Activated CD4-positive, alpha-beta memory T cell treated with anti-CD3 and anti-CD28 coated beads, Interleukin-2, amount 10 ng/mL, durations not matched to agents 7 days and 5 days (primary cell): ENCODE data around the gene ARHGEF1. TPM values are rescaled to one million over a fixed set of nuclear protein-coding genes. Genes with fewer than 3 reads are reported as not detected.
A peak's percentile ranks its signal among the peaks of the same experiment; 100 is the strongest.

Experiments used
- CTCF ChIA-PET: fragments of 350-600 bp; sonication (Branson Sonifier 250); formaldehyde crosslinking; loops from one replicate; lab custom pipeline; 2021; ENCODE audit warnings: antibody characterized with exemption, inconsistent platforms; lab: Charles Lee
- POLR2A ChIA-PET: fragments of 350-600 bp; sonication (Branson Sonifier 250); formaldehyde crosslinking; loops from one replicate; lab custom pipeline; 2021; ENCODE audit warnings: antibody characterized with exemption; lab: Charles Lee
- DNase-seq: peaks from one replicate; pipeline ENCODE4 v3.0.0-alpha.2; 2020
- H3K27ac Mint-ChIP-seq: one replicate; pipeline ENCODE4 v1.8.0; 2021; ENCODE audit warnings: mild to moderate bottlenecking, mixed read lengths
- H3K27me3 Mint-ChIP-seq: one replicate; pipeline ENCODE4 v1.8.0; 2021; ENCODE audit warnings: mixed read lengths
- H3K36me3 Mint-ChIP-seq: one replicate; pipeline ENCODE4 v1.8.0; 2021; ENCODE audit warnings: low read depth, mixed read lengths
- H3K4me1 Mint-ChIP-seq: one replicate; pipeline ENCODE4 v1.8.0; 2021; ENCODE audit warnings: mixed read lengths
- H3K4me3 Mint-ChIP-seq: one replicate; pipeline ENCODE4 v1.8.0; 2021; ENCODE audit warnings: mild to moderate bottlenecking, mixed read lengths
- H3K9me3 Mint-ChIP-seq: one replicate; pipeline ENCODE4 v1.8.0; 2021; ENCODE audit warnings: mixed read lengths
- total RNA-seq, 2 experiments: library from RNA; stranded (reverse); gene quantifications; one replicate each; pipeline ENCODE4 v1.2.3, GENCODE V29; 2021

ARHGEF1 gene
- total RNA-seq, 2 experiments from 2014 or later: 657 TPM

- Mint-ChIP-seq H3K4me1 (peaks cover 71% of the 10 kb centered on the region), H3K36me3 (peaks cover 10% of the 10 kb centered on the region), H3K4me3 (no peak within 1 kb of the TSS), H3K27ac (peak within 1 kb of the TSS; percentile 96), H3K9me3 (no peaks in the 10 kb centered on the region), H3K27me3 (no peaks in the 10 kb centered on the region)
- ChIA-PET POLR2A (interaction anchor here (2.3 to 16.1 kb wide), 3 partner anchors 10 to 34 kb away, joined by 8 to 384 read pairs (median 223); partner anchors contain the start of genes ARHGEF1 and RPS19), CTCF (interaction anchor here (0.7 kb wide), 1 partner anchor 9 kb away, joined by 3 read pairs; no protein-coding TSS in a partner anchor)
- no peak for DNase-seq
Measured at GRCh38 chr19:41876847-41877832, 5.8 kb upstream of the ARHGEF1 start, which contains the start of gene CD79A. CD79A (plus strand) TSS chr19:41877279; CDS start chr19:41877305, 26 bp downstream.

GRCh38 chr19:41877916-41878905, 4.8 kb upstream of the ARHGEF1 start:
- peaks cover 66% of the 10 kb centered on the region for H3K4me1 Mint-ChIP-seq
- ChIA-PET CTCF (no interaction called here), POLR2A (interaction anchor here (2.3 to 16.1 kb wide), 3 partner anchors 8 to 33 kb away, joined by 8 to 384 read pairs (median 223); partner anchors contain the start of genes ARHGEF1 and RPS19)
- DNase-seq: no peak
- H3K27me3 Mint-ChIP-seq: no peaks in the 10 kb centered on the region
- no peaks in the 10 kb centered on the region for H3K9me3 Mint-ChIP-seq
- H3K27ac Mint-ChIP-seq: peak overlapping the region; percentile 21
- H3K36me3 Mint-ChIP-seq: peaks cover 8% of the 10 kb centered on the region
- no peak overlapping the region for H3K4me3 Mint-ChIP-seq

- CTCF ChIA-PET: no interaction called here
- peaks cover 13% of the 10 kb centered on the region for H3K36me3 Mint-ChIP-seq
- H3K4me3 Mint-ChIP-seq: no peak overlapping the region
- peaks cover 60% of the 10 kb centered on the region for H3K4me1 Mint-ChIP-seq
- H3K27me3 Mint-ChIP-seq: no peaks in the 10 kb centered on the region
- POLR2A ChIA-PET: no interaction called here
- H3K27ac Mint-ChIP-seq: no peak overlapping the region
- no peaks in the 10 kb centered on the region for H3K9me3 Mint-ChIP-seq
- no peak for DNase-seq
Measured at GRCh38 chr19:41879080-41879479, 3.9 kb upstream of the ARHGEF1 start.

- Mint-ChIP-seq H3K27ac (no peak overlapping the region), H3K36me3 (peaks cover 20% of the 10 kb centered on the region), H3K4me1 (peaks cover 56% of the 10 kb centered on the region), H3K9me3 (no peaks in the 10 kb centered on the region), H3K4me3 (no peak overlapping the region), H3K27me3 (no peaks in the 10 kb centered on the region)
- POLR2A ChIA-PET: interaction anchor here (1.1 to 13.3 kb wide), 3 partner anchors 10 to 20 kb away, joined by 3 to 384 read pairs (median 135); partner anchors contain the start of genes CD79A and RPS19
- DNase-seq: no peak
- CTCF ChIA-PET: interaction anchor here (0.6 to 1.0 kb wide), 3 partner anchors 9 to 432 kb away, joined by 4 to 6 read pairs (median 5); no protein-coding TSS in a partner anchor
Measured at GRCh38 chr19:41879670-41880328, 3.2 kb upstream of the ARHGEF1 start.

DNA sequence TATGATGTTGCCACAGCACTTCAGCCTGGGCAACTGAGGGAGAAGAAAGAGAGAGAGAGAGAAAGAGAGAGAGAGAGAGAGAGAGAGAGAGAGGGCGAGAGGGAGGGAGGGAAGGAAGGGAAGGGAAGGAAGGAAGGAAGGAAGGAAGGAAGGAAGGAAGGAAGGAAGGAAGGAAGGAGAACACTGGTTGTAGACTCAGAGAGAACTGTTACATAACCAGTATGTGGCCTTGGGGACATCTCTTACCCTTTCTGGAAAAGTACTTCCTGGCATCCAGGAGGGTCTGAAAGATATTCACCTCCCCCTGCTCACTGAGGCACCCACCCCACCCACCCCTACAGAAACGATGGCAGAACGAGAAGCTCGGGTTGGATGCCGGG, 2.7 kb upstream of the ARHGEF1 start:
- DNase-seq: no peak
- H3K9me3 Mint-ChIP-seq: no peaks in the 10 kb centered on the region
- CTCF ChIA-PET: interaction anchor here (0.6 to 1.0 kb wide), 3 partner anchors 10 to 433 kb away, joined by 4 to 6 read pairs (median 5); no protein-coding TSS in a partner anchor
- H3K36me3 Mint-ChIP-seq: peaks cover 25% of the 10 kb centered on the region
- no peaks in the 10 kb centered on the region for H3K27me3 Mint-ChIP-seq
- H3K4me3 Mint-ChIP-seq: no peak overlapping the region
- H3K4me1 Mint-ChIP-seq: peaks cover 53% of the 10 kb centered on the region
- POLR2A ChIA-PET: interaction anchor here (1.1 to 13.3 kb wide), 3 partner anchors 10 to 20 kb away, joined by 3 to 384 read pairs (median 135); partner anchors contain the start of genes CD79A and RPS19
- H3K27ac Mint-ChIP-seq: no peak overlapping the region

DNA sequence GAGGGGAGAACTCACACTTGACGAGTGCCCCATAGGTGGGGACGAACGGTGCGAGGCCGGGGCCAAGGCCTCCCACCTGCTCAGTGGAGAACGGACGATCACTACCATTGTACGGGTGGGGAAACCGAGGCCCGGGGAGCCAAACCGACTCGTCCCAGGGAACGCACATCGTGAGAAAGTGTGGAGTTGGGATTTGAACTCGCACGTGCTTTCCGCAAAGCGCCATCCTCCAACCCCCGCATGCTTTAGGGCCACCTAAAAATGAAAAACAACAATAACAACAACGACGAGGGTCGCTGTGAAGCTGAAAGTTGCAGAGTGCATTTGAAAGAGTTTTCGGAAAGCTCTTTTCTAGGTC, 458 bp downstream of the ARHGEF1 start:
- H3K4me3 Mint-ChIP-seq: peak overlapping the region; percentile 85
- H3K27ac Mint-ChIP-seq: peak overlapping the region; percentile 93
- ChIA-PET CTCF (interaction anchor here (1.2 to 5.9 kb wide), 3 partner anchors 11 to 62 kb away, joined by 3 to 95 read pairs (median 23); partner anchors contain the start of gene RPS19), POLR2A (interaction anchor here (1.3 to 13.3 kb wide), 4 partner anchors 14 to 64 kb away, joined by 3 to 384 read pairs (median 150); partner anchors contain the start of genes CD79A and RPS19)
- DNase-seq: peak; percentile 28
- H3K4me1 Mint-ChIP-seq: peaks cover 49% of the 10 kb centered on the region
- no peaks in the 10 kb centered on the region for H3K9me3 Mint-ChIP-seq
- peaks cover 51% of the 10 kb centered on the region for H3K36me3 Mint-ChIP-seq
- no peaks in the 10 kb centered on the region for H3K27me3 Mint-ChIP-seq

DNA sequence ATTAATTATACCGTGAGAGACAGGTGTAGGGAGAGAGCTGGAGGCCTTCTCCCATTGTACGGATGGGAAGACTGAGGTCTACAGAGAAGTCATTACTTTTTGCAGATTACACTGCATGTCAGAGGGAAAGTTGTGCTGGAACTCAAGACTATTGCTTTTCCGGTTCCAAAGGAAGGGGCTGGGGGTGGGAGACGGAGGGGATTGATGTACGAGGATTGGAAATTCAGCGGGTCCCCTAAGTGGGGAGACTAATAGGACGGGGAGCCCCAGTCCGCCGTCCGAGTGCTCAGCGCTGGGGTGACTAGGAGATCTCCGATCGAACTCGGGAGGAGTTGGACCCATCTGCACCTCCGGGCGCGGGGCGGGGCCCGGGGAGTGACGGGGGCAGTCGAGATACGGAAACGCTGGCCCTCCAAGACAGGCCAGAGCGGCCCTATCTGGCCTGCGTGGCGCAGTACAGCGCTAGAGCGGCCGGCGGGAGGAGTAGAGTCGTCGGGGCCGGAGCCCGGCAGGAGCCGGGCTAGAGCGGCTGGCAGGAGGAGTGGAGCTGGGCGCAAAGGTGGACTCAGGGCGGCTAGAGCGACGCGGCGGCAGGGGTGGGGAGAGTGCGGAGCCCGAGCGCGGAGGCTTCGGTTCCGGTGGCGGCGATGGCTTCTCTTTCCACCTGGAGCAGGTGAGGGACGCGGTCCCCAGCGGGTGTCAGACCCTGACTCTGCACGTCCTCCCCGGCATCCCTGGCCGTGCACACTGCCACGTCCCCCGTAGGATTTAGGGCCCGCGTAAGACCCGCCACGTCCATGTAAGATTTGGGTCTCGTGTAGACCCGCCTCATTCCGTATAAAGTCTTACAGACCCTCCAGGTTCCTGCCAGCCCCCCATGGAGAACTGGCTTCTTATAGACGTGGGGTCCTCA, 1.1 kb downstream of the ARHGEF1 start:
- POLR2A ChIA-PET: interaction anchor here (1.0 to 13.3 kb wide), 8 partner anchors 14 to 399 kb away, joined by 3 to 384 read pairs (median 40); partner anchors contain the start of genes CD79A, ERFL, RABAC1 and RPS19

DNA sequence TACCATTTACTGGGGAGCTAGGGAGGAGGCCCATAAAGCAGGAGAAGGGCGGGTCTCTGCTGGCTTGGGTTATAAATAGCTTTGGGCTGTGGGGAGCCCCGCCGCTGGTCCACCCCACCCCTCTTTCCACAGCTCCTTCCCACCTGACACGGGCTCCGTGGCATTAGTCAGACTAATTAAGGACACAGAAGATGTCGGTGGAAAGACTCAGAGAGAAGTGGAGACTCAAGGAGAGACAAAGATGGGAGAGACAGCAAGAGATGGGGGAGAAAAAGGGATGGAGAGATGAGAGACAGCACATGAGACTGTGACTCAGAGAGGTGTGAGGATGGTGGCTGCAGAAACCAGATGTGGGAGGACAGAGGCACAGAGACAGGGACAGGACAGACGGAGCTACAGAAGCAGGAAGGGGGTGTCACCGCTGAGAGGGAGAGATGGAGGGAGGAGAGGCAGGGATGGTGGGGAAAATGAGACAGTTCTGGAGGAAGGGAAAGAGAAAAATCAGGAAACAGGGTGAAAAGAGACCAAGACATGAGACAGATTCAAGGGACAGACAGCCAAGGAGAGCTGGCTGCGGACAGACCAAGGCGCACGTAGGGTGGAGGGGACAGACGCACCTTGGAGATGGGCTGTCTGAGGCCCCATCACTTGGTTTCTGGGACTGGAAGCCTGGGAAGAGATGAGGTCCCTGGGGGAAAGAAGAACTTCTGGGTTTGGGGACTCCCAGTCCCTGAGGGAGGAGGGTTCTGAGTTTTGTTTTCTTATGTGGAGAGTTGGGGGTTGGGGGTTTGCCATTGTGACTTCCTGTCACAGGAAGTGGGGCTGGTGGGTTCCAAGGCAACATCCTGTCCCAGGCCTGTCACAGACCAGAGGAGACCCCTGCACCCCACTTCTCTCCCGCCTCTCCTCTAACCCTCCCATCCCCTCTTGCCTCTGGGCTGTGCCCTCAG, 4.1 kb downstream of the ARHGEF1 start:
- H3K4me3 Mint-ChIP-seq: peak overlapping the region; percentile 85
- peak; percentile 81 for DNase-seq
- H3K27me3 Mint-ChIP-seq: no peaks in the 10 kb centered on the region
- ChIA-PET POLR2A (interaction anchor here (1.6 to 13.3 kb wide), 7 partner anchors 8 to 71 kb away, joined by 3 to 384 read pairs (median 45); partner anchors contain the start of genes CD79A, ERFL, RABAC1 and RPS19), CTCF (interaction anchor here (0.6 to 5.9 kb wide), 10 partner anchors 14 to 148 kb away, joined by 3 to 95 read pairs (median 4); partner anchors contain the start of gene RPS19)
- peaks cover 57% of the 10 kb centered on the region for H3K4me1 Mint-ChIP-seq
- peak overlapping the region; percentile 93 for H3K27ac Mint-ChIP-seq
- no peaks in the 10 kb centered on the region for H3K9me3 Mint-ChIP-seq
- H3K36me3 Mint-ChIP-seq: peaks cover 78% of the 10 kb centered on the region

More for the DNA sequence above, 1.1 kb downstream of the ARHGEF1 start:
- peak; percentile 94 for DNase-seq
- H3K27me3 Mint-ChIP-seq: no peaks in the 10 kb centered on the region
- no peaks in the 10 kb centered on the region for H3K9me3 Mint-ChIP-seq
- H3K4me1 Mint-ChIP-seq: peaks cover 55% of the 10 kb centered on the region
- H3K36me3 Mint-ChIP-seq: peaks cover 56% of the 10 kb centered on the region
- peak overlapping the region; percentile 85 for H3K4me3 Mint-ChIP-seq
- CTCF ChIA-PET: interaction anchor here (1.0 to 5.9 kb wide), 5 partner anchors 11 to 68 kb away, joined by 3 to 95 read pairs (median 3); partner anchors contain the start of gene RPS19
- H3K27ac Mint-ChIP-seq: peak overlapping the region; percentile 93

GRCh38 chr19:41887711-41888382, 4.9 kb downstream of the ARHGEF1 start:
- H3K27me3 Mint-ChIP-seq: no peaks in the 10 kb centered on the region
- POLR2A ChIA-PET: interaction anchor here (2.2 to 13.3 kb wide), 6 partner anchors 17 to 70 kb away, joined by 7 to 384 read pairs (median 90); partner anchors contain the start of genes CD79A, ERFL, RABAC1 and RPS19
- CTCF ChIA-PET: interaction anchor here (0.9 to 5.9 kb wide), 8 partner anchors 12 to 63 kb away, joined by 3 to 95 read pairs (median 4); partner anchors contain the start of gene RPS19
- peaks cover 57% of the 10 kb centered on the region for H3K4me1 Mint-ChIP-seq
- H3K4me3 Mint-ChIP-seq: peak overlapping the region; percentile 85
- H3K9me3 Mint-ChIP-seq: no peaks in the 10 kb centered on the region
- peak; percentile 86 for DNase-seq
- peaks cover 73% of the 10 kb centered on the region for H3K36me3 Mint-ChIP-seq
- peak overlapping the region; percentile 93 for H3K27ac Mint-ChIP-seq
